Fibroblast of lung (primary cell): Measurements from ENCODE around the gene STRADB.
"Not testable (repeated sequence)": the region's sequence is repeated elsewhere in the genome, so short reads cannot be mapped to it uniquely, and the experiment has no call there.

ENCODE experiments used
- EZH2 ChIP-seq: IDR thresholded peaks from 2 replicates; pipeline ENCODE4 v1.5.1; 2012; ENCODE audit warnings: low read length, control low read depth, mild to moderate bottlenecking; ENCODE audit errors: missing control alignments
- TF ChIP-seq, protein P1 (sequence below), 2 donors: IDR thresholded peaks in 1 of 2; conservative IDR thresholded peaks in 1 of 2; 1 replicate in 1 of 2; 2 replicates in 1 of 2; pipeline ENCODE4 v1.5.1; 2011 to 2012; ENCODE audit warnings: low read length in 2 of 2, control low read depth in 1 of 2, inconsistent platforms in 1 of 2, low read depth in 1 of 2, mild to moderate bottlenecking in 1 of 2

DNA sequence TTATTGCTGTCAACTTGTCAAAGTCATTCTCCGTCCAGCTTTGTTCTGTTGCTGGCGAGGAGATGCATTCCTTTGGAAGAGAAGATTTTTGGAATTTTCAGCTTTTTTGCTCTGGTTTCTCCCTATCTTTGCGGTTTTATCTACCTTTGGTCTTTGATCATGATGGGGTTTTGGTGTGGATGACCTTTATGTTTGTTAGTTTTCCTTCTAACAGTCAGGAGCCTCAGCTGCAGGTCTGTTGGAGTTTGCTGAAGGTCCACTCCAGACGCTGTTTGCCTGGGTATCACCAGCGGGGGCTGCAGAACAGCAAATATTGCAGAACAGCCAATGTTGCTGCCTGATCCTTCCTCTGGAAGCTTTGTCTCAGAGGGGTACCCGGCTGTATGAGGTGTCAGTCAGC, 21.7 kb upstream of the STRADB start:
- TF ChIP-seq, protein P1, sequence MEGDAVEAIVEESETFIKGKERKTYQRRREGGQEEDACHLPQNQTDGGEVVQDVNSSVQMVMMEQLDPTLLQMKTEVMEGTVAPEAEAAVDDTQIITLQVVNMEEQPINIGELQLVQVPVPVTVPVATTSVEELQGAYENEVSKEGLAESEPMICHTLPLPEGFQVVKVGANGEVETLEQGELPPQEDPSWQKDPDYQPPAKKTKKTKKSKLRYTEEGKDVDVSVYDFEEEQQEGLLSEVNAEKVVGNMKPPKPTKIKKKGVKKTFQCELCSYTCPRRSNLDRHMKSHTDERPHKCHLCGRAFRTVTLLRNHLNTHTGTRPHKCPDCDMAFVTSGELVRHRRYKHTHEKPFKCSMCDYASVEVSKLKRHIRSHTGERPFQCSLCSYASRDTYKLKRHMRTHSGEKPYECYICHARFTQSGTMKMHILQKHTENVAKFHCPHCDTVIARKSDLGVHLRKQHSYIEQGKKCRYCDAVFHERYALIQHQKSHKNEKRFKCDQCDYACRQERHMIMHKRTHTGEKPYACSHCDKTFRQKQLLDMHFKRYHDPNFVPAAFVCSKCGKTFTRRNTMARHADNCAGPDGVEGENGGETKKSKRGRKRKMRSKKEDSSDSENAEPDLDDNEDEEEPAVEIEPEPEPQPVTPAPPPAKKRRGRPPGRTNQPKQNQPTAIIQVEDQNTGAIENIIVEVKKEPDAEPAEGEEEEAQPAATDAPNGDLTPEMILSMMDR (conservative IDR thresholded peaks at IDR 0.05 in 1 of 2, IDR thresholded peaks at IDR 0.05 in 1 of 2; ENCODE audit: low read depth in 1 of 2, low read length in 2 of 2) = not testable (repeated sequence)
- TF ChIP-seq EZH2 = not testable (repeated sequence)
